ENCODE measurements around the gene CHAC2. TPM values are rescaled to one million over a fixed set of nuclear protein-coding genes. Genes with fewer than 3 reads are reported as not detected.

The CHAC2 gene
- total and polyA plus RNA-seq, 2 of the 13 experiments (the other 11 are each of a cell fraction or from before 2014, with no cell fraction given): 1.7 to 10.7 TPM

DNA sequence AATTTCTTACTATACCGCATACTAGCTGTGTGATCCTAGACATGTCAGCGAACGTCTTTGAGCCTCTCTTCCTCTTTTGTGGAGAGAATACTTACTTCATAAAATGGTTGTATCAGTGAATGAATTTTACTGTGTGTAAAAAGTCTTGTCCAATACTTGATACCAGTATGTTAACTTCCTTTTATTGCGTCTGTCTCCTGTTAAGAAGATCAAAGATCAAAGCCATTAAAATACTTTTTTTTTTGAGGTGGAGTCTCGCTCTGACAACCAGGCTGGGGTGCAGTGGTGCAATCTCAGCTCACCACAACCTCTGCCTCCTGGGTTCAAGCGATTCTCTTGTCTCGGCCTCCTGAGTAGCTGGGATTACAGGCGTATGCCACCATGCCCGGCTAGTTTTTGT is 52.4 kb downstream of the CHAC2 start (continued):
- TF ChIP-seq, protein P1, sequence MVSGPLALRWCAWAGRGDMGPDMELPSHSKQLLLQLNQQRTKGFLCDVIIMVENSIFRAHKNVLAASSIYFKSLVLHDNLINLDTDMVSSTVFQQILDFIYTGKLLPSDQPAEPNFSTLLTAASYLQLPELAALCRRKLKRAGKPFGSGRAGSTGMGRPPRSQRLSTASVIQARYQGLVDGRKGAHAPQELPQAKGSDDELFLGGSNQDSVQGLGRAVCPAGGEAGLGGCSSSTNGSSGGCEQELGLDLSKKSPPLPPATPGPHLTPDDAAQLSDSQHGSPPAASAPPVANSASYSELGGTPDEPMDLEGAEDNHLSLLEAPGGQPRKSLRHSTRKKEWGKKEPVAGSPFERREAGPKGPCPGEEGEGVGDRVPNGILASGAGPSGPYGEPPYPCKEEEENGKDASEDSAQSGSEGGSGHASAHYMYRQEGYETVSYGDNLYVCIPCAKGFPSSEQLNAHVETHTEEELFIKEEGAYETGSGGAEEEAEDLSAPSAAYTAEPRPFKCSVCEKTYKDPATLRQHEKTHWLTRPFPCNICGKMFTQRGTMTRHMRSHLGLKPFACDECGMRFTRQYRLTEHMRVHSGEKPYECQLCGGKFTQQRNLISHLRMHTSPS (CRISPR knock-in tag; IDR thresholded peaks at IDR 0.05; ENCODE audit: low read depth): no peak

DNA sequence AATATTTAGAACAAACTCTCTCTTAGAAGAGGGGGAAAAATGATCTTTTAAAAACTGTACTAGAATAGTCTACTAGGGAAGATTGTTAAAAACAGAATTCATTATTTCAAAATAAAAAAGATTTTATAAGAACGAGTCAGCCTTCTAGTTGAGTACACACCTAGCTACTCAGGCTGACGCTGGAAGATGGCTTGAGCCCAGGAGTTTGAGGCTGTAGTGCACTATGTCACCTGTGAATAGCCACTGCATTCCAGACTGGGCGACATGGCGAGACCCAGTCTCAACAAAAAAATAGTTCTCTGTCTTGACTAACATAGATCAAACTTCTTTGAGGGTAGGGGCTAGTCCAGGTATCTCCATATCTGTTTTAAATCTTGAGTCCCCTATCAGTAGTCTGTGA is 53.1 kb downstream of the CHAC2 start:
- H3K27me3 ChIP-seq (ENCODE audit: control insufficient read depth in 1 of 2, insufficient read depth in 2 of 2, low read length in 2 of 2): no peaks in the 10 kb centered on the region
- no peak overlapping the region for H3K9ac ChIP-seq (ENCODE audit: insufficient read depth, low read depth, low read length)
- H3K4me1 ChIP-seq (ENCODE audit: insufficient read depth, low read length): peaks cover 30% of the 10 kb centered on the region
- H2AFZ ChIP-seq (ENCODE audit: low read length): no peak overlapping the region
- intact Hi-C loops (cut with micrococcal nuclease; ENCODE audit: unreplicated experiment) (no loop called here), in situ Hi-C loops (cut with HindIII; ENCODE audit: extremely low pct_ligation_motif_present, low pct_unique_long_range_greater_than_20kb) (no loop called here)
- CTCF ChIA-PET (ENCODE audit: low intra/inter-chr PET ratio, low total read pairs): no interaction called here
- H3K36me3 ChIP-seq (replicated peaks in 1 of 2; ENCODE audit: control insufficient read depth in 1 of 2, insufficient read depth in 2 of 2, low read length in 2 of 2): peaks cover 10 to 31% of the 10 kb centered on the region in 2 experiments
- H4K20me1 ChIP-seq (ENCODE audit: insufficient read depth, low read length): no peaks in the 10 kb centered on the region
- POLR2A ChIA-PET: no interaction called here
- no TSS peak for BruUV-seq (replicated peaks)
- peak; percentile 16; the same call in 2 of the 3 replicates for ATAC-seq
- H3K27ac ChIP-seq (ENCODE audit: extremely low read length, insufficient read depth, low read length): no peak overlapping the region
- no peaks in the 10 kb centered on the region for H3K9me3 ChIP-seq (ENCODE audit: low read length)
- FAIRE-seq: no peak
- H3K4me3 ChIP-seq (replicated peaks in 1 of 3; ENCODE audit: insufficient read depth in 1 of 3, low read depth in 2 of 3, low read length in 3 of 3): no peak overlapping the region
- no peaks in the 10 kb centered on the region for H3K79me2 ChIP-seq (ENCODE audit: insufficient read depth, low read length)
- H3K4me2 ChIP-seq (ENCODE audit: low read depth, low read length): no peak overlapping the region
- no peak for DNase-seq (ENCODE audit: low spot score)
- WGBS (ENCODE audit: low lambda C conversion rate): 97% methylated on average over 4 of the region's 4 CpGs
- TF ChIP-seq, protein P2, sequence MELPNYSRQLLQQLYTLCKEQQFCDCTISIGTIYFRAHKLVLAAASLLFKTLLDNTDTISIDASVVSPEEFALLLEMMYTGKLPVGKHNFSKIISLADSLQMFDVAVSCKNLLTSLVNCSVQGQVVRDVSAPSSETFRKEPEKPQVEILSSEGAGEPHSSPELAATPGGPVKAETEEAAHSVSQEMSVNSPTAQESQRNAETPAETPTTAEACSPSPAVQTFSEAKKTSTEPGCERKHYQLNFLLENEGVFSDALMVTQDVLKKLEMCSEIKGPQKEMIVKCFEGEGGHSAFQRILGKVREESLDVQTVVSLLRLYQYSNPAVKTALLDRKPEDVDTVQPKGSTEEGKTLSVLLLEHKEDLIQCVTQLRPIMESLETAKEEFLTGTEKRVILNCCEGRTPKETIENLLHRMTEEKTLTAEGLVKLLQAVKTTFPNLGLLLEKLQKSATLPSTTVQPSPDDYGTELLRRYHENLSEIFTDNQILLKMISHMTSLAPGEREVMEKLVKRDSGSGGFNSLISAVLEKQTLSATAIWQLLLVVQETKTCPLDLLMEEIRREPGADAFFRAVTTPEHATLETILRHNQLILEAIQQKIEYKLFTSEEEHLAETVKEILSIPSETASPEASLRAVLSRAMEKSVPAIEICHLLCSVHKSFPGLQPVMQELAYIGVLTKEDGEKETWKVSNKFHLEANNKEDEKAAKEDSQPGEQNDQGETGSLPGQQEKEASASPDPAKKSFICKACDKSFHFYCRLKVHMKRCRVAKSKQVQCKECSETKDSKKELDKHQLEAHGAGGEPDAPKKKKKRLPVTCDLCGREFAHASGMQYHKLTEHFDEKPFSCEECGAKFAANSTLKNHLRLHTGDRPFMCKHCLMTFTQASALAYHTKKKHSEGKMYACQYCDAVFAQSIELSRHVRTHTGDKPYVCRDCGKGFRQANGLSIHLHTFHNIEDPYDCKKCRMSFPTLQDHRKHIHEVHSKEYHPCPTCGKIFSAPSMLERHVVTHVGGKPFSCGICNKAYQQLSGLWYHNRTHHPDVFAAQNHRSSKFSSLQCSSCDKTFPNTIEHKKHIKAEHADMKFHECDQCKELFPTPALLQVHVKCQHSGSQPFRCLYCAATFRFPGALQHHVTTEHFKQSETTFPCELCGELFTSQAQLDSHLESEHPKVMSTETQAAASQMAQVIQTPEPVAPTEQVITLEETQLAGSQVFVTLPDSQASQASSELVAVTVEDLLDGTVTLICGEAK (IDR thresholded peaks at IDR 0.05): no peak
- TF ChIP-seq, protein P2 (CRISPR knock-in tag; IDR thresholded peaks at IDR 0.05): no peak
- TF ChIP-seq DNMT3B (CRISPR knock-in tag; conservative IDR thresholded peaks at IDR 0.05): no peak
- TF ChIP-seq IKZF1 (IDR thresholded peaks at IDR 0.05): no peak
- TF ChIP-seq ZNF614 (CRISPR knock-in tag; IDR thresholded peaks at IDR 0.05; ENCODE audit: borderline replicate concordance): no peak
- no peak for TF ChIP-seq PCBP2 (optimal IDR thresholded peaks at IDR 0.05; ENCODE audit: low read depth, low read length, poor library complexity, severe bottlenecking)
- TF ChIP-seq KDM3A (CRISPR knock-in tag; IDR thresholded peaks at IDR 0.05; ENCODE audit: low read depth): no peak
- no peak for TF ChIP-seq YEATS4 (CRISPR knock-in tag; IDR thresholded peaks at IDR 0.05; ENCODE audit: borderline replicate concordance)
- TF ChIP-seq, protein P3, sequence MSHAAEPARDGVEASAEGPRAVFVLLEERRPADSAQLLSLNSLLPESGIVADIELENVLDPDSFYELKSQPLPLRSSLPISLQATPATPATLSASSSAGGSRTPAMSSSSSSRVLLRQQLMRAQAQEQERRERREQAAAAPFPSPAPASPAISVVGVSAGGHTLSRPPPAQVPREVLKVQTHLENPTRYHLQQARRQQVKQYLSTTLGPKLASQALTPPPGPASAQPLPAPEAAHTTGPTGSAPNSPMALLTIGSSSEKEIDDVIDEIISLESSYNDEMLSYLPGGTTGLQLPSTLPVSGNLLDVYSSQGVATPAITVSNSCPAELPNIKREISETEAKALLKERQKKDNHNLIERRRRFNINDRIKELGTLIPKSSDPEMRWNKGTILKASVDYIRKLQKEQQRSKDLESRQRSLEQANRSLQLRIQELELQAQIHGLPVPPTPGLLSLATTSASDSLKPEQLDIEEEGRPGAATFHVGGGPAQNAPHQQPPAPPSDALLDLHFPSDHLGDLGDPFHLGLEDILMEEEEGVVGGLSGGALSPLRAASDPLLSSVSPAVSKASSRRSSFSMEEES (CRISPR knock-in tag; IDR thresholded peaks at IDR 0.05): no peak
- no peak for TF ChIP-seq KMT2A (CRISPR knock-in tag; IDR thresholded peaks at IDR 0.05)
- TF ChIP-seq KDM6A (CRISPR knock-in tag; IDR thresholded peaks at IDR 0.05; ENCODE audit: low read depth): no peak
- TF ChIP-seq CHCHD3 (CRISPR knock-in tag; IDR thresholded peaks at IDR 0.05): no peak
